Amygdala (tissue), 56 donors: ENCODE measurements around the gene CCDC174.

ENCODE experiments used
- DNase-seq, 56 donors: peaks; one replicate each; lab custom pipeline; 2025; lab: John Stamatoyannopoulos, UW

CCDC174 gene

GRCh38 chr3:14624498-14624897, 27.1 kb upstream of the CCDC174 start:
- DNase-seq = no peak

DNA sequence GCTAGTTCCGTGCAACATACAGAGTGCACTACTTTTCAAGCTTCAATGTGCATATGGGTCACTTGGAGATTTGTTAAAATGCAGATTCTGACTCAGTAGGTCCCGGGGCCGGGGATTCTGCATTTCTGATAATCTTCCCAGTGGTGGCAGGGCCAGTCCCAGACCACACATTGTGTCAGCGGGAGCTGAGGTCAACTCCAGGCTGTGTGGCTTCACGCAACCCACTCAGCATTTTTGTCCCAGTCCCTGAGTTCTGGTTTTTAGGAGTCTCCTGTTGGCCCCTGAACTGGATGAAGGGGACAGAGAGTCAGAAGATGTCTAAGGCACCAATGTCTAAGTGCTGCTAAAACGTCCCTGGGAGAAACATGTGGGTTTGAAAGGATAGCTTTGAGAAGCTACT, 26.1 kb upstream of the CCDC174 start:
- DNase-seq = no peak

- no peak for DNase-seq
Measured at GRCh38 chr3:14627815-14628214, 23.7 kb upstream of the CCDC174 start.

DNA sequence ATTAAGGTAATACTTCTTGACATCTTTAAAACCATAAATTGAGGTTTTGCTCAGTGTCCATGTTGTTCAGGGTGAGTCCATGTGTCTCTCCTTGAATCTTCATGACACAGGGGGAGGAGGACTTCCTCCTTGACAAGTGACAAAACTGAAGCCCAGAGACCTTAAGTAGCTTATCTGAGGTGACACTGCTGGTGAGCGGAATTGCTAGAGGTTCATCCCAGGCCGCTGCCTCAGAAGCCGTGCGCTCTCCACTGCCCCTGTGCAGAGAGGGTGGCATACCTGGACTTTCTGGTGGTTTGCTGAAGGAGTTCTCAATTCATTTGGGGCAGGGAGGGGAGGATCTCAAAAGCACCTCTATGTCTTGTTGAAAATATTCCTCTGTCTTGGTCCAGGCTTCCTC, 23.2 kb upstream of the CCDC174 start:
- no peak for DNase-seq

- no peak for DNase-seq
Measured at GRCh38 chr3:14630404-14631100, 21.0 kb upstream of the CCDC174 start.

- no peak for DNase-seq
Measured at GRCh38 chr3:14631101-14631497, 20.5 kb upstream of the CCDC174 start.

DNA sequence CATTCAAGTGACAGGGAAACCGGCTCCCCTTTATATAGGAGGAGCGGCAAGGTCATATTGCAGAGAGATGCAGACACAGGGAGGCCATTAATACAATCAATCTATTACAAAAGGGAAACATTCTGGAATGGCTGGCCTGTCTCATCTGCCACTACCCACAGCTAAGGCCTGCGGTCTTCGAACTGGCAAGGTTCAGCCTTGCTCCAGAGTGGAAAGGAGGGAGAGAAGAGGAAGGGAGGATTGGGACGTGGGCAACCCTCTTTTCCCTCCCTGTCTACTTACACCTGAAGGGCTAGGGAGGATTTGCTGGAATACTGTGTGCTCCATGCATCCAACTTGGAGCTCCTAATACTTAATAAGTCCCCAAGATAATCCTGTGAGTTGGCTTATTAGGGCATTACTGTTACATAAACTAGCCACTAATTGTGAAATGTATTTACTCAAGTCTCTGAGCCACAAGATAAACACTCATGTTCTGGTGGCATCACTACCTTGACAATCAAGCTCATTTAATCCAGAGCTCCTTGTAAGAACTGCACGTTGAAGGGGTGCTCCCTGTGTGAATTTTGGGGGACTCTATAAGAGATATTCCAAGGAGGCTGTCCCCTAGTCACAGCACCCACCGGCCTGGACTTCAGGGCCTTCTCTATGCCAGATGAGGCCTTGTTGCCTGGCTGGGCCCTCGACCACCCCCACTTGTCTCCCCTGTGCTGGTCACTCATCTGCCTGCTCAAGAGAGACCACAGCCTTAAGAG, 19.7 kb upstream of the CCDC174 start:
- DNase-seq = no peak

DNA sequence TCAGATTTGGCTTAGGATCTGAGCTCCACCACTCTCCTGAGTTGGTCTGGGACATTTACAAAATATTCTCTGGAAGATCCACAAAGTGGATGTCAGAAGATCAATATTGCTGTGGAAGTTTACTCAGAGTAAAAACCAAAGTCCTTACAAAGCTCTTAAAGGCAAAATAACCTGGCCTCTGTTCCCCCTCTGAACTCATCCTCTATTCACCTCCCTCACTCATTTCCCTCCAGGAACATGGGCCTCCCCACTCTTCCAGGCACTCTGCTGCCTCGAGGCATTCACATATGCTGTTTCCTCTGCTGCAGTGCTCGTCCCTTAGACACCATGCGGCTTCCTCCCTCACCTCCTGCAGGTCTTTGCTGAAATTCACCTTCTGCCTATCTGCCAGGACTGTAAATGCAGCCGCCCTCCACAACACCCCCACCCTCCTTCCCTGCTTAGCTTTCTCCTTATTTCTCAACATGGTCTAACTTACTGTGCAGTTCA, 19.1 kb upstream of the CCDC174 start:
- no peak for DNase-seq

DNA sequence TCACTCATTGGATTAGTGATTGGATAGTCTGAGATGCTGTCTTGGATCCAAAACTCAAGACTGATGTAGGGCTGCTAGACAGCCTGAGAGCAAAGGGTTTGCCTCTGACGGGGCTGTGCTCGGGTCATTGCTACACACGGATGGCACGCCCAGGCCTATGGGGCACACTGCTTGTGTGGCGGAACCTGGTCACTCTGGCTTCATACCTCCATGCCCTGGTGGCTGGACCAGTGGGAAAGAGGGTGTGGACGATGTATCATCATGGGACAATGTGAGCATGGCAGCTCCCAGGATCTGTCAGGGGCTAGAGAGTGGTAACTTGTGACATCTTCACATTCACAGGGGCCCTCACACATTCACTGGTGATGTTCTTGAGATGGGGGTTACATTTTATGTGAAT, 18.1 kb upstream of the CCDC174 start:
- no peak for DNase-seq

GRCh38 chr3:14633819-14634424, 17.6 kb upstream of the CCDC174 start:
- peak in 4 of 56 donors; percentile 8 to 36 (median 15) for DNase-seq

- no peak for DNase-seq
Measured at GRCh38 chr3:14634763-14635400, 16.7 kb upstream of the CCDC174 start.

- no peak for DNase-seq
Measured at GRCh38 chr3:14636496-14637087, 15.0 kb upstream of the CCDC174 start.

DNA sequence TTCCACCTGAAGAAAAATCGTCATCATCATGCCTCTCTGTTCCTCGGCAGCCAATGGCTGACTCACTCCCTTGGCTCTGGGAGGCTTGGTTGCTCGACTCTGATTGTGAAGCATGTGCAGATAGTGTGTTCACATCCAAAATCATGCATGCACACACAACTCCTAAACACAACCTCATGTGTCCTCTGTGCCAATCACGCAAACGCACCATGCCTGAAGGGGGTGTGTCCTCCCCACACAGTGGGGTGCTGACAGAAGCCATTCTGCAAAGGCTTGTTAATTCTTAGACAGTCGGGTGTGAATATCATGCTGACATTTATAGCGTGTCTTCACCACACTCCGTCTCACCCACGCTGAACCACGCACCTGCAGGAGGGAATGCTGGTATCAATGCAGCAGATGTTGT, 11.4 kb upstream of the CCDC174 start:
- peak in 15 of 56 donors; percentile 7 to 61 (median 23) for DNase-seq

DNA sequence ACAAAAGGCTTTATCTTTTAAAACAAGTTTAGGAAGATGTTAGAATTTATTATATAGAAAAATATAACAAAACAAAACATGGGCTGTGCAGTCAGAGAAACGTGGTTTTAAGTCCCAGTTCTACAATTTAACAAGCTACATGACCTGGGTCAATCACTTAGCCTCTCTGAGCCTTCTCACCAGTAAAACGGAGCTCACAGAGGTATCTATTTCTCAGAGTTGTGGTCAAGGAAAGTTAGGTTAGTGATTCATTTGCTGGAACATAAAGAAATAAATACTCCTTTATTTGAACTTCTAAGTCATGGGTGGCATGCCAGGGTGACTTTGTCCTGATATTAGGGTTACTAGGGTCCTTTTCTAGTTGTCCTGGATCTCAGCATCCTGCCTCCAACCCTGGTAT, 10.8 kb upstream of the CCDC174 start:
- DNase-seq = no peak

- no peak for DNase-seq
Measured at GRCh38 chr3:14641346-14641745, 10.2 kb upstream of the CCDC174 start.

DNA sequence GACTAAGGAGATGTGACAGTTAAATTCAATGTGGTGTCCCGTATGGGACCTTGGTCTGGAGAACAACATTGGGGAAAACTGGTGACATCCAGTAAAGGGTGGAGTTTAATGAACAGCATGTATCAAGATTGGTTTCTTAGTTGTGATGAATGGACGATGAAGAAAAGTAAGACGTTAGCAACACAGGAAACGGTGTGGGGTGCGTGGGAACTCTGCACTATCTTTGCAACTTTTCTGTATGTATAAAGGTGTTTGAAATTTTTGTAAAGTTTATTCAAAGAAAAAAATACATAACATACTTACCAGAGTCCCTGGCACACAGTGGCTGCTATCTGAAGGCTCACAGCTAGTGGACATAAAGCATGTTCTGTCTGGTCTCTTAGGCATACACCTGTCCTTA, 6.1 kb upstream of the CCDC174 start:
- no peak for DNase-seq

- DNase-seq = no peak
Measured at GRCh38 chr3:14646131-14646573, 5.4 kb upstream of the CCDC174 start.

DNA sequence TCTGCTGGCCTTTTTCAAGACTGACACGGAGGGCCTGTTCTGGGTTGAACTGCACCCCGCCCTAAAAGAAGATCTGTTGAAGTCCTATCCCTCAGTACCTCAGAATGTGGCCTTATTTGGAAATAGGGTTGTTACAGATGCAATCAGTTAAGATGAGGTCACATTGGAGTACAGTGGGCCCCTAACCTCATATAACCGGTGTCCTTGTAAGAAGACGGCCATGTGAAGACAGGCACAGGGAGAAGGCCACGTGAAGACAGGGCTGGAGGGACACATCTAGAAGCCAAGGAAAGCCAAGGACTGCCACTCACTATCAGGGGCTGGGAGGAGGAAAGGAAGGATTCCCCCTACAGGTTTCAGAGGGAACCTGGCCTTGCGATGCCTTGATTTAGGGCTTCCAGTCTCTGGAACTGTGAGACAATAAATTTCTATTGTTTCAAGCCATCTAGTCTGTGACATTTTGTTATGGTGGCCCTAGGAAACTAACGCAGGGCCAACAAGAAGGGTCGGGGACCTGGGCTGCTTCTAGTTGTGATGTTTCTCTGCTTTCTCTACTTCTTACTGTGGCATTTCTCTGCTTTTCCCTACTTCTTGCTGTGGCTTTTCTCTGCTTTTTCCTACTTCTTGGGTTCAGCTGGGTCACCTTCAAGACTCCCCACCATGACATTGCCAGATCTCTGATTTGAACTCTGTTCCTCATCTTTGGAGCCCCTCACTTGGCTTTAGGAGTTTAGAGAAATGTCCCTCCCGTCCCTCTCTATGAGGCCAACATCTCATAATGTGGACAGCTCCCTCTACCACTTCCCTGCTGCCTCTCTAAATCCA, 4.8 kb upstream of the CCDC174 start:
- no peak for DNase-seq
